Body of pancreas (tissue), 4 donors: ENCODE data around the gene ULK4.

ENCODE experiments used
- CTCF ChIP-seq, 7 experiments: fragments of 450-650 bp in 4 of 7; fragments of 200-600 bp in 3 of 7; sonication (generic) in 3 of 7; IDR thresholded peaks; one replicate each; pipeline ENCODE4 v1.5.1; 2016 to 2019; ENCODE audit warnings: antibody characterized with exemption in 7 of 7
- POLR2A ChIP-seq, 3 donors: fragments of 450-650 bp; IDR thresholded peaks; one replicate each; pipeline ENCODE4 v1.6.1; 2016; ENCODE audit warnings: antibody characterized with exemption in 3 of 3, mild to moderate bottlenecking in 2 of 3

DNA sequence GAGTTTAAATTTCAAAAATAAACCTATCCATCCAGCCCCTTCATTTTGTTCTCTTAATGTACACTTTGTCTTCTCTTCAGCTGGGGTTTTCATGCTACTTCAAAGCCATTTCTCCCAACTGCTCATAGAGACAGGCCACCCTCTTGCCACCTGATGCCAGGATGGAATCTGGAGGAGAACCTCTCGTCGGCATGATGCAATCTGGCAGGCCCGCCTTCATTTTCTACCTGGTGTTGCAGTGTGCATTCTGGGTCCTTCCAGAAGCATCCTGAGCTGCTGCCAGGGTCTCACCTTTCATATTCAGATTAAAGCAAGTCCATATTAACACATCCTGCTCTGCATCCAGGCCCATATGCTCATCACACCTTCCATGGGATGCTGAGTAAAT lies 701.8 kb downstream of the ULK4 start:
- no peak for TF ChIP-seq POLR2A (IDR thresholded peaks at IDR 0.05)
- no peak for TF ChIP-seq CTCF (IDR thresholded peaks at IDR 0.05)
